Measurements from ENCODE around the gene TMED5.

GRCh38 chr1:93143136-93143535 lies 37.1 kb downstream of the TMED5 start:
- TF ChIP-seq CTCF (conservative IDR thresholded peaks at IDR 0.05; ENCODE audit: low read depth in 2 of 2) (no peak), ETS1 (IDR thresholded peaks at IDR 0.05) (no peak), POLR2AphosphoS5 (IDR thresholded peaks at IDR 0.05; ENCODE audit: low read depth) (no peak), EZH2 (IDR thresholded peaks at IDR 0.05; ENCODE audit: low read depth, unreplicated experiment) (no peak), CREB1 (CRISPR knock-in tag; IDR thresholded peaks at IDR 0.05; ENCODE audit: low read depth) (no peak)
